DMS 273 (cell line): ENCODE data around the gene DEPDC7.
"Not testable (repeated sequence)": the region's sequence is repeated elsewhere in the genome, so short reads cannot be mapped to it uniquely, and the experiment has no call there.

Experiments used
- DNase-seq: peaks from one replicate; lab custom pipeline; 2025; ENCODE audit not compliant: unreplicated experiment; lab: John Stamatoyannopoulos, UW

The DEPDC7 gene

GRCh38 chr11:33021937-33022336 is 6.3 kb downstream of the DEPDC7 start:
- DNase-seq: no peak

DNA sequence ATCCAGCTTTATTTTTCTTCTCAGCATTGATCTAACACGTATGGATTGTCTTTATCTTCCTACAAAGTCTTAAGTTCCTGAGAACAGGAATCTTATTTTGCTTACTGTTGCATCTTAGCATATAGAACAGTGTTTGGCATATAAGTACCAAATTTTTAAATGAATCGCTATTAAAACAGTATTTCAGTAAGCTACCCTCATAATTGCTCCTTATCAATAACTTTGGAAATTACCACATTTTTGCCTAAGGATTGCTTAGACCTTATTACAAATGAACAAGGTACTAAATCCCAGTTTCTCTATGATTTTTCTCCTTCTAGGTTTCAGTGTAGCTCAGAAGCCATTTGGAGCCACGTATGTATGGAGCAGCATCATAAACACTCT is 9.7 kb downstream of the DEPDC7 start:
- no peak for DNase-seq

- DNase-seq: no peak
Measured at GRCh38 chr11:33027233-33027632, 11.6 kb downstream of the DEPDC7 start.

GRCh38 chr11:33027846-33028536 is 12.3 kb downstream of the DEPDC7 start:
- DNase-seq: no peak

- no peak for DNase-seq
Measured at GRCh38 chr11:33028537-33028914, 12.8 kb downstream of the DEPDC7 start.

DNA sequence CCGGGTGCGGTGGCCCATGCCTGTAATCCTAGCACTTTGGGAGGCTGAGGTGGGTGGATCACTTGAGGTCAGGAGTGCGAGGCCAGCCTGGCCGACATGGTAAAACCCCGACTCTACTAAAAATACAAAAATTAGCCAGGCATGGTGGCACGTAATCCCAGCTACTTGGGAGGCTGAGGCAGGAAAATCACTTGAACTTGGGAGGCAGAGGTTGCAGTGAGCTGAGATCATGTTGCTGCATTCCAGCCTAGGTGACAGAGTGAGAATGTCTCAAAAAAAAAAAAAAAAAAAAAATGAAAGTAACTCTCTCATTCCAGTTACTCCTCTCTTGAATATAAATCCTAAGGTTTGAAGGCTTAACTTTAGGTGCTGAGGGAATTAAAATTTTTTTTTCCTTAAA is 13.5 kb downstream of the DEPDC7 start:
- DNase-seq: not testable (repeated sequence)

GRCh38 chr11:33033493-33033892 is 17.8 kb downstream of the DEPDC7 start:
- DNase-seq: no peak

DNA sequence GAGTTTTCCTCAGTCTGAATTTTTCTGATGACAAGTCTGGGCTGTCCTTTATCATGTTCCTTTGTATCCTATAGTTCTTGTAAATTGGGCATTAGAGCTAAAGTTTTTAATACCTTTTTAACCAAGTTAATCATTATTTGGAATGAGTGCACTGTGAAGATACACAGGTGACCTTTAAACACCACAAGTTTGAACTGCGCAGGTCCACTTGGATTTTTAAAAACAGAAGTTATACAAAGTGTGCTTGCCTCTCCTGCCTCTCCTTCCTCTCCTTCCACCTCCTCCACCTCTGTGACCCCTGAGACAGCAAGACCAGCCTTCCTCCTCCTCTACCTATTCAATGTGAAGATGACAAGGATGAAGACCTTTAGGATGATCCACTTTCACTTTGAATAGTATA is 19.3 kb downstream of the DEPDC7 start:
- no peak for DNase-seq

GRCh38 chr11:33039274-33040032 is 23.8 kb downstream of the DEPDC7 start, which contains the start of gene TCP11L1:
TCP11L1 (plus strand) TSS chr11:33039572; CDS start chr11:33043774, 4,202 bp downstream.
- peak; percentile 95 for DNase-seq

- peak; percentile 69 for DNase-seq
Measured at GRCh38 chr11:33040033-33040861, 24.6 kb downstream of the DEPDC7 start.

- no peak for DNase-seq
Measured at GRCh38 chr11:33040862-33041453, 25.3 kb downstream of the DEPDC7 start.

DNA sequence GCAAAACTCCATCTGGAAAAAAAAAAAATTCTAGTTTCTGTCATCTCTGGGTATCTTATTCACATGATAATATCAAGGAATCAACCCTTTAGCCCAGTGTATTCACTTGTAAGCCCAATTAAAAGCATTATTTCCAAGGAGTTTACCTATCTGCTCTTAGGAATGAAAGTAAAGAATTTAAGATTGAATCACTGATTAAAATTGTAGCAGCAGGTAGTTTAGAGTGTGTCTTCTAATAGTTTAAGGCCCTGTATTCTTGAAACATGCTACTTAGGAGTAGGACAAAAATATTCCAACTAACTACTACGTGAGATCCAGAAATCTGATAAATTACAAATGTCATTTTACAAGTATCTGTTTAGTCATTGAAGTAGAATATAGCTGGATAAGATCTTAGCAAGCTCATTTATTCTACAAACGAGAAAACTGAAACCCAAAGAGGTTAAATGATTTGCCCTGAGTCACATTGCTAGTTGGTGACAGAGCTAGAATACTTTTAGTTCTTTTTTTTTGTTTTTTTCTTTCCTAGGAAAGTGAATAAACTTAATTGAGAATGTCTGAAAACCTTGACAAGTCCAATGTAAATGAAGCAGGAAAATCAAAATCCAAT is 27.6 kb downstream of the DEPDC7 start:
- no peak for DNase-seq

DNA sequence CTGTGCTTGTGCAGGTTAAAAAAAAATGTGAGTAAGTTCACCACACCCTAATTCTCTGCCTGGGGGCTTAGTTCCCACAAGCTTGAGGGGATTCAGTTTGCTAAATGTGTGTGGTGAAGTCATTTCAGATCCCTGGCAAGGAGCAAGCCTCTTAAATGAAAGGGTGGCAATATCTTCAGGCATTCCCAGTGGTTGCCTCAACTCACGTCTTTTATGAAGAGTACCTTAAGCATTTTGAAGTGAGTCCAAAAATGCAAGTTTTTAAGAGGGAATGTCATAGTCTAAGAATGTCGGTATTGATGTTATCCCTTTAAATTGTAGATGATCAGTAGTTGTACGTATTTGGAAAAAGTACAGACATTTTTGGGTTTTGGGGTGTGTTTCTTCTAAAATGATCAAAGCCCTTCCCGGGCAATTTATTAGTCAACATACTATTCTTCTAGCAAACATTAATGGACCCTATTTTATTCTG is 28.6 kb downstream of the DEPDC7 start:
- DNase-seq: no peak

GRCh38 chr11:33045551-33046255 is 30.0 kb downstream of the DEPDC7 start:
- DNase-seq: peak; percentile 9

- not testable (repeated sequence) for DNase-seq
Measured at GRCh38 chr11:33048701-33049100, 33.0 kb downstream of the DEPDC7 start.

- DNase-seq: not testable (repeated sequence)
Measured at GRCh38 chr11:33049565-33050408, 34.1 kb downstream of the DEPDC7 start.

DNA sequence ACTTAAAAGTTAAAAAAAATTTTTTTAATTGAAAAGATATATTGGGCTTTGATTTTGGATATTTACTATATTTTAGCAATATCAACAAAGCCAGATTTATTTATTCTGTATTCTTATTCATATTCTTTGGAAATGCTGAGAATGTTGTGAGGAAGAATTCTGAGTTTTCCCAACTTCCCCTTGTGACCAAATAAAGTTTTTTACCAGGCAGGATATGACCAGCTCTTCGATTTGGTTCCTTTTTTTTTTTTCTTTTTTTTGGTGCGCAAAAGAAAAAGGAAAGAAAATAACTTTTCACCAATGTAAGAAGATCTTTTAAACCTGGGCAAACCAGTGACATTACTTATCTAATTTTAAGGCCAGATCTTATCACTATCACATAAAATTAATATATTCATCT is 36.6 kb downstream of the DEPDC7 start:
- no peak for DNase-seq

DNA sequence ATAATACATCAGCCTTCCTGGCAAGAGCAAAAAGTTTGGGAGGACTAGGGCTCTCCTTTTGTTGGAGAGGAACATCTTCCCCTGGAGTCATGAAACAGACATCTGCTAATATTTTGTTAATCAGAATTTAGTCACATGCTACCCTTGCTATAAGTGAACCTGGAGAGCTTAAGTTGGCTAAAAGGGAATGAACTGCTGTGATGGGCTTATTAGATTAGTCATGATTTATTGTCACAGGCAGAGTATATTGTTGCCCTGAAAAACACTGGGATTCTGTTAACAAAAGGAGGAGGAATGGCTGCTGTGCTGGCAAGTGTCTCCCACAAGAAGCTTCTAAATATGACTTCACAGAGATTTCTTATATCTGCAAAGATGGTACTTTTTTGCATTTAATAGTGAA is 39.7 kb downstream of the DEPDC7 start:
- DNase-seq: no peak

DNA sequence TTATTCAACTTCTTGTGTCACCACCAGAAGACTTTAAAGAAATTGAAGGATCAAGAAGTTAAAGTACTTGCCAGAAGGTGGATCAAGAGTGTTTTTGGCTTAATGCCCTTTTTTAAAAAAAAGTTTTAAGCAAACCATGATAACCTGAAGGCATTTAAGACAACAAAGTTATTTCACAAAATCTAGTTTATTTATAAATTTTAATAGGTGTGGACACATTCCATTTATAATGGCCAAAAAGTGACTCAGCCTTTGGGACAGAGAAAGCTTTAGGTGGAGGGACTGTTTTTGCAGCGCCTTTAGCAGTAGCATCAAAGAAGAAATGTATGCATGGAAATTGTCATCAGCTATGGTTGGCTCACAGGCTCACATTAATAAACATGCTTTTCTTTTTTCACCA is 41.6 kb downstream of the DEPDC7 start:
- no peak for DNase-seq
